GM12878 (cell line): ENCODE results near the gene MT1E. TPM values are rescaled to one million over a fixed set of nuclear protein-coding genes. Genes with fewer than 3 reads are reported as not detected.

Source experiments
- ATAC-seq: fragments of 200-7000 bp; cut with Tn5 transposase; 3 replicates; pipeline ENCODE4 v1.9.1; 2020; ENCODE audit warnings: mild to moderate bottlenecking, moderate library complexity
- BruUV-seq: library from RNA; stranded (reverse); fragments of 400-500 nt; replicated peaks from 2 replicates; lab custom pipeline; 2021; lab: Mats Ljungman, UMichigan
- CTCF ChIA-PET: fragments of 300-600 bp; sonication (Branson Sonifier 250); formaldehyde crosslinking; extraction: SDS; loops from one replicate; lab custom pipeline; 2021; ENCODE audit warnings: inconsistent platforms; lab: Yijun Ruan, JAX
- POLR2A ChIA-PET: fragments of 350-600 bp; formaldehyde crosslinking; extraction: SDS; loops from one replicate; lab custom pipeline; 2021; ENCODE audit warnings: inconsistent platforms; lab: Charles Lee
- RAD21 ChIA-PET: fragments of 300-600 bp; sonication (Branson Sonifier 250); formaldehyde crosslinking; loops from one replicate; lab custom pipeline; 2023; ENCODE audit warnings: antibody characterized with exemption; ENCODE audit not compliant: unreplicated experiment; lab: Charles Lee
- SMC1A ChIA-PET: fragments of 300-600 bp; sonication (Branson Sonifier 250); formaldehyde crosslinking; loops from one replicate; lab custom pipeline; 2023; ENCODE audit not compliant: unreplicated experiment, uncharacterized antibody; lab: Charles Lee
- DNase-seq: peaks from one replicate; pipeline ENCODE4 v3.0.0-alpha.2; 2011; ENCODE audit warnings: low read depth, low spot score
- FAIRE-seq: peaks from 3 replicates; lab custom pipeline; 2011; peaks lifted over from hg19 to GRCh38; lab: Jason Lieb, UNC
- H2AFZ ChIP-seq: 2 replicates; pipeline ENCODE4 v1.6.0; 2011; ENCODE audit warnings: low read depth, low read length, control low read depth; ENCODE audit not compliant: control insufficient read depth
- H3K27ac ChIP-seq: 2 replicates; pipeline ENCODE4 v1.5.1; 2011; ENCODE audit warnings: control low read depth; ENCODE audit not compliant: control insufficient read depth, insufficient read depth
- H3K27me3 ChIP-seq, 2 experiments: replicated peaks in 1 of 2; 2 replicates each; pipeline versions ENCODE4 v1.6.0 to v1.6.1; 2011; ENCODE audit warnings: low read length in 1 of 2; ENCODE audit not compliant: control insufficient read depth in 2 of 2, insufficient read depth in 2 of 2
- H3K36me3 ChIP-seq, 2 experiments: 2 replicates each; pipeline ENCODE4 v1.5.1; 2011; ENCODE audit warnings: low read length in 1 of 2; ENCODE audit not compliant: control insufficient read depth in 2 of 2, insufficient read depth in 2 of 2
- H3K4me1 ChIP-seq: 2 replicates; pipeline ENCODE4 v1.6.1; 2011; ENCODE audit warnings: mild to moderate bottlenecking, low read length, moderate library complexity, mixed read lengths; ENCODE audit not compliant: control insufficient read depth, insufficient read depth
- H3K4me2 ChIP-seq: 2 replicates; pipeline ENCODE4 v1.6.0; 2011; ENCODE audit warnings: control low read depth; ENCODE audit not compliant: control insufficient read depth, insufficient read depth
- H3K4me3 ChIP-seq: fragments of 200-600 bp; sonication (generic); 2 replicates; pipeline ENCODE4 v1.5.1; 2016
- H3K79me2 ChIP-seq: 2 replicates; pipeline ENCODE4 v1.6.0; 2011; ENCODE audit warnings: low read length; ENCODE audit not compliant: control insufficient read depth, insufficient read depth
- H3K9ac ChIP-seq: 2 replicates; pipeline ENCODE4 v1.8.0; 2011; ENCODE audit warnings: low read length, control low read depth, mixed read lengths; ENCODE audit not compliant: control insufficient read depth, insufficient read depth
- H3K9me3 ChIP-seq: replicated peaks from 3 replicates; pipeline ENCODE4 v1.5.1; 2011; ENCODE audit warnings: mild to moderate bottlenecking, low read length; ENCODE audit not compliant: control insufficient read depth, insufficient read depth
- H4K20me1 ChIP-seq: 2 replicates; pipeline ENCODE4 v1.6.0; 2011; ENCODE audit not compliant: control insufficient read depth, insufficient read depth
- CHD2 ChIP-seq: IDR thresholded peaks from 2 replicates; pipeline ENCODE4 v1.6.1; 2011; ENCODE audit warnings: low read depth, low read length, improper control_type of control experiment, borderline replicate concordance
- FOS ChIP-seq: IDR thresholded peaks from 3 replicates; pipeline ENCODE4 v1.6.1; 2011; ENCODE audit warnings: borderline replicate concordance; ENCODE audit not compliant: insufficient read length; ENCODE audit errors: extremely low read depth
- HDGF ChIP-seq: fragments of 450-650 bp; IDR thresholded peaks from 2 replicates; pipeline ENCODE4 v1.6.1; 2016; ENCODE audit warnings: antibody characterized with exemption
- IKZF1 ChIP-seq: fragments of 450-650 bp; conservative IDR thresholded peaks from 2 replicates; pipeline ENCODE4 v1.6.1; 2017; ENCODE audit warnings: antibody characterized with exemption, mild to moderate bottlenecking
- KAT2A ChIP-seq: conservative IDR thresholded peaks from 2 replicates; pipeline ENCODE4 v1.6.1; 2011; ENCODE audit warnings: low read depth, low read length; ENCODE audit not compliant: control insufficient read depth
- MTA2 ChIP-seq: fragments of 450-650 bp; IDR thresholded peaks from 2 replicates; pipeline ENCODE4 v1.6.1; 2016; ENCODE audit warnings: low read depth, mild to moderate bottlenecking, moderate library complexity
- MYB ChIP-seq: fragments of 150-350 bp; IDR thresholded peaks from 2 replicates; pipeline ENCODE4 v1.6.1; 2014; ENCODE audit warnings: mild to moderate bottlenecking, low read depth, low read length, borderline replicate concordance
- NFIC ChIP-seq: IDR thresholded peaks from 2 replicates; pipeline ENCODE4 v1.6.1; 2012; ENCODE audit warnings: low read depth, mild to moderate bottlenecking, inconsistent platforms, low read length, moderate library complexity
- NFYB ChIP-seq: IDR thresholded peaks from 2 replicates; pipeline ENCODE4 v1.6.1; 2011; ENCODE audit warnings: low read depth, mild to moderate bottlenecking, low read length, improper control_type of control experiment, moderate library complexity; ENCODE audit not compliant: insufficient read depth
- RAD51 ChIP-seq: fragments of 450-650 bp; IDR thresholded peaks from 2 replicates; pipeline ENCODE4 v1.6.1; 2016; ENCODE audit warnings: moderate library complexity, mild to moderate bottlenecking, inconsistent platforms
- RFX5 ChIP-seq: IDR thresholded peaks from 2 replicates; pipeline ENCODE4 v1.6.1; 2011; ENCODE audit warnings: low read depth, low read length, improper control_type of control experiment
- SMARCA5 ChIP-seq: fragments of 450-650 bp; IDR thresholded peaks from 2 replicates; pipeline ENCODE4 v1.6.1; 2017; ENCODE audit warnings: mild to moderate bottlenecking
- SUZ12 ChIP-seq: fragments of 200-600 bp; sonication (generic); IDR thresholded peaks from one replicate; pipeline ENCODE4 v1.6.1; 2018; ENCODE audit warnings: antibody characterized with exemption, mild to moderate bottlenecking; ENCODE audit not compliant: unreplicated experiment
- ZNF217 ChIP-seq: fragments of 450-650 bp; IDR thresholded peaks from 2 replicates; pipeline ENCODE4 v1.6.1; 2017; ENCODE audit warnings: antibody characterized with exemption, mild to moderate bottlenecking
- ZSCAN29 ChIP-seq: fragments of 450-650 bp; IDR thresholded peaks from 2 replicates; pipeline ENCODE4 v1.6.1; 2017; ENCODE audit warnings: mild to moderate bottlenecking, moderate library complexity
- WGBS: methylation state at CpG from one replicate; pipeline ENCODE4 v1.1.6; 2016; ENCODE audit warnings: low lambda C conversion rate; ENCODE audit not compliant: insufficient replicate concordance, insufficient coverage; ENCODE audit errors: missing lambda C conversion rate; 5-methylcytosine and 5-hydroxymethylcytosine counted together
- in situ Hi-C: fragments of 300-500 bp; cut with MboI; formaldehyde crosslinking; loops from 9 replicates; pipeline ENCODE4 v1.14.3; 2018; ENCODE audit warnings: mixed read lengths
- intact Hi-C: fragments of 100-400 bp; cut with micrococcal nuclease; formaldehyde crosslinking; loops from one replicate; pipeline ENCODE4 v1.14.2; 2022; ENCODE audit not compliant: unreplicated experiment
- polyA plus RNA-seq, 11 experiments: library from polyadenylated mRNA; depleted of rRNA in 4 of 11; unstranded in 6 of 11; stranded (reverse) in 5 of 11; fragments of >200 nt; fragmentation: Nextera tagmentation in 4 of 11; fragmentation: Illumina TruSeq in 1 of 11; extraction: Ambion mirVana in 4 of 11; extraction: Trizol in 1 of 11; gene quantifications; 1 replicate in 1 of 11; 2 replicates in 10 of 11; pipeline versions ENCODE4 v1.2.1 to v1.2.3, GENCODE V29; 2011 to 2016; ENCODE audit warnings: inconsistent platforms in 2 of 11, missing spikeins in 2 of 11, low read depth in 1 of 11
- total RNA-seq, 4 experiments: library from RNA; depleted of rRNA in 3 of 4; stranded (reverse); fragments of >200 nt in 3 of 4; fragmentation: Illumina TruSeq in 1 of 4; extraction: Trizol in 1 of 4; gene quantifications; 2 replicates each; pipeline versions ENCODE4 v1.2.1 to v1.2.3, GENCODE V29; 2013 to 2021
- TF ChIP-seq, protein P1 (sequence below): fragments of 450-650 bp; IDR thresholded peaks from 2 replicates; pipeline ENCODE4 v1.6.1; 2018; ENCODE audit warnings: mild to moderate bottlenecking, low read depth, moderate library complexity; ENCODE audit not compliant: partially characterized antibody
- TF ChIP-seq, protein P2 (sequence below): fragments of 450-650 bp; formaldehyde crosslinking; IDR thresholded peaks from 2 replicates; pipeline ENCODE4 v1.5.0; 2022; ENCODE audit warnings: mild to moderate bottlenecking, missing genetic modification characterization
- TF ChIP-seq, protein P3 (sequence below): fragments of 450-650 bp; IDR thresholded peaks from 2 replicates; pipeline ENCODE4 v1.6.1; 2017; ENCODE audit warnings: mild to moderate bottlenecking

Gene MT1E
- total and polyA plus RNA-seq, 10 of the 15 experiments (the other 5 are each of a cell fraction or from before 2014, with no cell fraction given): 5.8 to 22.3 (median 16.5) TPM

DNA sequence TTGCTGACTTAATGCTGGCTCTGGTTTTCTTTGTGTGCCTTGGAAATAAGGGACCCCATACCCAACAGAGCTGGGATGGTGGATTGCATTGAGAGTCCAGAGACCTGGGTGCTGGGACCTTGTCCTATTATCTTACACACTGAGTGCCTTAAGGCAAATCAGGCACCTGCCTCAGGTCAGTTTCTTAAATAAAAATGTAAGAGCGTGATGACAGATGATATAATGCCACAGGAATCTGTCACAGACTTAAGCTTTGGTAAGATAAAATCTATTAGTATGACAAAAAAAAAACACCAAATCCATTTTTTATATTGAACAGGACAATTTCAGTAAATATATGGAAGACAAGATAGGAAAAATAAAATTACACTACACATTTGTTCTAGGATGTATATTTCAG lies 14.5 kb downstream of the MT1E start:
- POLR2A ChIA-PET: interaction anchor here (1.1 kb wide), 1 partner anchor 392 kb away, joined by 3 read pairs; no protein-coding TSS in a partner anchor

More for the DNA sequence above, 14.5 kb downstream of the MT1E start:
- ChIA-PET SMC1A (no interaction called here), RAD21 (no interaction called here), CTCF (interaction anchor here (0.6 to 1.1 kb wide), 2 partner anchors 62 to 214 kb away, joined by 3 read pairs; no protein-coding TSS in a partner anchor)
- DNase-seq (no peak), FAIRE-seq (no peak), ATAC-seq (no peak)
- no peaks in the 10 kb centered on the region for H3K79me2 ChIP-seq
- no peak overlapping the region for H3K9ac ChIP-seq
- no peak overlapping the region for H3K4me3 ChIP-seq
- no TSS peak for BruUV-seq
- in situ Hi-C loops (no loop called here), intact Hi-C loops (no loop called here)
- H3K27me3 ChIP-seq: peaks cover 20 to 22% of the 10 kb centered on the region in 2 experiments
- H3K9me3 ChIP-seq: no peaks in the 10 kb centered on the region
- no peaks in the 10 kb centered on the region for H3K4me1 ChIP-seq
- no peaks in the 10 kb centered on the region for H3K36me3 ChIP-seq
- no peaks in the 10 kb centered on the region for H4K20me1 ChIP-seq
- TF ChIP-seq NFIC: no peak
- no peak for TF ChIP-seq RAD51
- no peak for TF ChIP-seq HDGF
- TF ChIP-seq MYB: no peak
- TF ChIP-seq, protein P1, sequence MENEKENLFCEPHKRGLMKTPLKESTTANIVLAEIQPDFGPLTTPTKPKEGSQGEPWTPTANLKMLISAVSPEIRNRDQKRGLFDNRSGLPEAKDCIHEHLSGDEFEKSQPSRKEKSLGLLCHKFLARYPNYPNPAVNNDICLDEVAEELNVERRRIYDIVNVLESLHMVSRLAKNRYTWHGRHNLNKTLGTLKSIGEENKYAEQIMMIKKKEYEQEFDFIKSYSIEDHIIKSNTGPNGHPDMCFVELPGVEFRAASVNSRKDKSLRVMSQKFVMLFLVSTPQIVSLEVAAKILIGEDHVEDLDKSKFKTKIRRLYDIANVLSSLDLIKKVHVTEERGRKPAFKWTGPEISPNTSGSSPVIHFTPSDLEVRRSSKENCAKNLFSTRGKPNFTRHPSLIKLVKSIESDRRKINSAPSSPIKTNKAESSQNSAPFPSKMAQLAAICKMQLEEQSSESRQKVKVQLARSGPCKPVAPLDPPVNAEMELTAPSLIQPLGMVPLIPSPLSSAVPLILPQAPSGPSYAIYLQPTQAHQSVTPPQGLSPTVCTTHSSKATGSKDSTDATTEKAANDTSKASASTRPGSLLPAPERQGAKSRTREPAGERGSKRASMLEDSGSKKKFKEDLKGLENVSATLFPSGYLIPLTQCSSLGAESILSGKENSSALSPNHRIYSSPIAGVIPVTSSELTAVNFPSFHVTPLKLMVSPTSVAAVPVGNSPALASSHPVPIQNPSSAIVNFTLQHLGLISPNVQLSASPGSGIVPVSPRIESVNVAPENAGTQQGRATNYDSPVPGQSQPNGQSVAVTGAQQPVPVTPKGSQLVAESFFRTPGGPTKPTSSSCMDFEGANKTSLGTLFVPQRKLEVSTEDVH: no peak
- no peak for TF ChIP-seq ZSCAN29
- no peak for TF ChIP-seq ZNF217
- TF ChIP-seq SMARCA5: no peak
- TF ChIP-seq RFX5: no peak
- TF ChIP-seq MTA2: no peak
- TF ChIP-seq KAT2A: no peak
- TF ChIP-seq, protein P2, sequence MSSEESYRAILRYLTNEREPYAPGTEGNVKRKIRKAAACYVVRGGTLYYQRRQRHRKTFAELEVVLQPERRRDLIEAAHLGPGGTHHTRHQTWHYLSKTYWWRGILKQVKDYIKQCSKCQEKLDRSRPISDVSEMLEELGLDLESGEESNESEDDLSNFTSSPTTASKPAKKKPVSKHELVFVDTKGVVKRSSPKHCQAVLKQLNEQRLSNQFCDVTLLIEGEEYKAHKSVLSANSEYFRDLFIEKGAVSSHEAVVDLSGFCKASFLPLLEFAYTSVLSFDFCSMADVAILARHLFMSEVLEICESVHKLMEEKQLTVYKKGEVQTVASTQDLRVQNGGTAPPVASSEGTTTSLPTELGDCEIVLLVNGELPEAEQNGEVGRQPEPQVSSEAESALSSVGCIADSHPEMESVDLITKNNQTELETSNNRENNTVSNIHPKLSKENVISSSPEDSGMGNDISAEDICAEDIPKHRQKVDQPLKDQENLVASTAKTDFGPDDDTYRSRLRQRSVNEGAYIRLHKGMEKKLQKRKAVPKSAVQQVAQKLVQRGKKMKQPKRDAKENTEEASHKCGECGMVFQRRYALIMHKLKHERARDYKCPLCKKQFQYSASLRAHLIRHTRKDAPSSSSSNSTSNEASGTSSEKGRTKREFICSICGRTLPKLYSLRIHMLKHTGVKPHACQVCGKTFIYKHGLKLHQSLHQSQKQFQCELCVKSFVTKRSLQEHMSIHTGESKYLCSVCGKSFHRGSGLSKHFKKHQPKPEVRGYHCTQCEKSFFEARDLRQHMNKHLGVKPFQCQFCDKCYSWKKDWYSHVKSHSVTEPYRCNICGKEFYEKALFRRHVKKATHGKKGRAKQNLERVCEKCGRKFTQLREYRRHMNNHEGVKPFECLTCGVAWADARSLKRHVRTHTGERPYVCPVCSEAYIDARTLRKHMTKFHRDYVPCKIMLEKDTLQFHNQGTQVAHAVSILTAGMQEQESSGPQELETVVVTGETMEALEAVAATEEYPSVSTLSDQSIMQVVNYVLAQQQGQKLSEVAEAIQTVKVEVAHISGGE (CRISPR knock-in tag): no peak
- no peak for TF ChIP-seq FOS
- TF ChIP-seq, protein P3, sequence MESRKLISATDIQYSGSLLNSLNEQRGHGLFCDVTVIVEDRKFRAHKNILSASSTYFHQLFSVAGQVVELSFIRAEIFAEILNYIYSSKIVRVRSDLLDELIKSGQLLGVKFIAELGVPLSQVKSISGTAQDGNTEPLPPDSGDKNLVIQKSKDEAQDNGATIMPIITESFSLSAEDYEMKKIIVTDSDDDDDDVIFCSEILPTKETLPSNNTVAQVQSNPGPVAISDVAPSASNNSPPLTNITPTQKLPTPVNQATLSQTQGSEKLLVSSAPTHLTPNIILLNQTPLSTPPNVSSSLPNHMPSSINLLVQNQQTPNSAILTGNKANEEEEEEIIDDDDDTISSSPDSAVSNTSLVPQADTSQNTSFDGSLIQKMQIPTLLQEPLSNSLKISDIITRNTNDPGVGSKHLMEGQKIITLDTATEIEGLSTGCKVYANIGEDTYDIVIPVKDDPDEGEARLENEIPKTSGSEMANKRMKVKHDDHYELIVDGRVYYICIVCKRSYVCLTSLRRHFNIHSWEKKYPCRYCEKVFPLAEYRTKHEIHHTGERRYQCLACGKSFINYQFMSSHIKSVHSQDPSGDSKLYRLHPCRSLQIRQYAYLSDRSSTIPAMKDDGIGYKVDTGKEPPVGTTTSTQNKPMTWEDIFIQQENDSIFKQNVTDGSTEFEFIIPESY: no peak
- no peak for TF ChIP-seq SUZ12
- TF ChIP-seq NFYB: no peak
- TF ChIP-seq IKZF1: no peak
- no peak for TF ChIP-seq CHD2
- WGBS: 22% methylated on average over 1 of the region's 1 CpG
- no peak overlapping the region for H3K4me2 ChIP-seq
- no peak overlapping the region for H2AFZ ChIP-seq
- H3K27ac ChIP-seq: no peak overlapping the region
